A549 (cell line): Measurements from ENCODE around the gene TNFSF13B. TPM values are rescaled to one million over a fixed set of nuclear protein-coding genes. Genes with fewer than 3 reads are reported as not detected.

Experiments
- ATAC-seq, 2 experiments: fragments of 200-7000 bp in 1 of 2; fragments of >200 bp in 1 of 2; cut with Nextera tagmentation in 1 of 2; cut with Tn5 transposase in 1 of 2; 3 replicates each; pipeline versions ENCODE4 v1.8.0 to v1.9.1; 2018 to 2020; ENCODE audit warnings: mild to moderate bottlenecking in 1 of 2, moderate library complexity in 1 of 2
- CTCF ChIA-PET: fragments of 300-600 bp; sonication (Branson Sonifier 250); formaldehyde crosslinking; extraction: SDS; loops from one replicate; lab custom pipeline; 2021; ENCODE audit warnings: antibody characterized with exemption, inconsistent platforms; lab: Yijun Ruan, JAX
- POLR2A ChIA-PET: fragments of 350-600 bp; formaldehyde crosslinking; extraction: SDS; loops from one replicate; lab custom pipeline; 2021; ENCODE audit warnings: antibody characterized with exemption, inconsistent platforms; lab: Yijun Ruan, JAX
- DNase-seq, 2 experiments: peaks; one replicate each; pipeline versions ENCODE4 v3.0.0 to v3.0.0-alpha.2; 2011 to 2016; ENCODE audit warnings: low read depth in 1 of 2, low spot score in 1 of 2
- FAIRE-seq: peaks from 2 replicates; lab custom pipeline; 2011; peaks lifted over from hg19 to GRCh38; lab: Jason Lieb, UNC
- H3K27ac ChIP-seq, 2 experiments: fragments of >200 bp; sonication (Bioruptor Twin); formaldehyde crosslinking; 3 replicates each; pipeline ENCODE4 v1.5.1; 2016 to 2017
- H3K4me1 ChIP-seq: fragments of >200 bp; sonication (Bioruptor Twin); formaldehyde crosslinking; 3 replicates; pipeline ENCODE4 v1.6.1; 2016
- H3K4me2 ChIP-seq: fragments of >200 bp; sonication (Bioruptor Twin); formaldehyde crosslinking; 3 replicates; pipeline ENCODE4 v1.6.1; 2016
- H3K4me3 ChIP-seq: fragments of >200 bp; sonication (Bioruptor Twin); formaldehyde crosslinking; 3 replicates; pipeline ENCODE4 v1.5.1; 2016
- H3K9me3 ChIP-seq: fragments of >200 bp; sonication (Bioruptor Twin); formaldehyde crosslinking; 3 replicates; pipeline ENCODE4 v1.6.1; 2016
- BHLHE40 ChIP-seq: IDR thresholded peaks from 2 replicates; pipeline ENCODE4 v1.6.1; 2012; ENCODE audit warnings: low read depth, low read length, inconsistent platforms
- CBX2 ChIP-seq: fragments of 200-600 bp; sonication (generic); IDR thresholded peaks from 2 replicates; pipeline ENCODE4 v1.6.1; 2016; ENCODE audit warnings: low read depth, mild to moderate bottlenecking, borderline replicate concordance
- EHF ChIP-seq: fragments of 250-450 bp; sonication (Bioruptor Pico); IDR thresholded peaks from 2 replicates; pipeline ENCODE4 v1.5.0; 2020; ENCODE audit warnings: mild to moderate bottlenecking
- EHMT2 ChIP-seq: fragments of 200-600 bp; sonication (generic); IDR thresholded peaks from 2 replicates; pipeline ENCODE4 v1.6.1; 2016; ENCODE audit warnings: antibody characterized with exemption, low read depth, mild to moderate bottlenecking, moderate library complexity
- FOSB ChIP-seq: fragments of 250-450 bp; sonication (Bioruptor Pico); IDR thresholded peaks from 2 replicates; pipeline ENCODE4 v1.5.0; 2020; ENCODE audit warnings: mild to moderate bottlenecking, moderate library complexity
- HDAC2 ChIP-seq: fragments of 200-600 bp; sonication (generic); IDR thresholded peaks from 2 replicates; pipeline ENCODE4 v1.6.1; 2016
- HEYL ChIP-seq: fragments of 250-450 bp; sonication (Bioruptor Pico); IDR thresholded peaks from 2 replicates; pipeline ENCODE4 v1.8.0; 2021; ENCODE audit warnings: mild to moderate bottlenecking, moderate library complexity
- HOXA7 ChIP-seq: fragments of 250-450 bp; sonication (Bioruptor Pico); IDR thresholded peaks from 2 replicates; pipeline ENCODE4 v1.5.0; 2020; ENCODE audit warnings: mild to moderate bottlenecking, moderate library complexity
- HOXB5 ChIP-seq: fragments of 250-450 bp; sonication (Bioruptor Pico); IDR thresholded peaks from 2 replicates; pipeline ENCODE4 v1.5.0; 2020; ENCODE audit warnings: mild to moderate bottlenecking, moderate library complexity
- JUNB ChIP-seq: fragments of >200 bp; sonication (Bioruptor Twin); formaldehyde crosslinking; IDR thresholded peaks from 2 replicates; pipeline ENCODE4 v1.6.1; 2016
- KDM5A ChIP-seq: fragments of 200-600 bp; sonication (generic); IDR thresholded peaks from 2 replicates; pipeline ENCODE4 v1.6.1; 2016; ENCODE audit warnings: antibody characterized with exemption, mild to moderate bottlenecking
- MAFK ChIP-seq: fragments of 450-650 bp; IDR thresholded peaks from 2 replicates; pipeline ENCODE4 v1.6.1; 2014; ENCODE audit not compliant: partially characterized antibody
- MYC ChIP-seq: IDR thresholded peaks from 2 replicates; pipeline ENCODE4 v1.6.1; 2012; ENCODE audit warnings: mild to moderate bottlenecking, inconsistent platforms, low read length, improper control_type of control experiment, borderline replicate concordance
- NR3C1 ChIP-seq: fragments of >200 bp; sonication (Bioruptor Twin); formaldehyde crosslinking; IDR thresholded peaks from 3 replicates; pipeline ENCODE4 v1.6.1; 2017
- PHF8 ChIP-seq: fragments of 200-600 bp; sonication (generic); IDR thresholded peaks from 2 replicates; pipeline ENCODE4 v1.6.1; 2016; ENCODE audit warnings: low read depth, mild to moderate bottlenecking, antibody characterized with exemption, moderate library complexity, borderline replicate concordance
- POLR2A ChIP-seq: IDR thresholded peaks from 2 replicates; pipeline ENCODE4 v1.6.1; 2012; ENCODE audit warnings: mild to moderate bottlenecking, low read length
- RNF2 ChIP-seq: fragments of 200-600 bp; sonication (generic); IDR thresholded peaks from 2 replicates; pipeline ENCODE4 v1.6.1; 2016; ENCODE audit warnings: low read depth, mild to moderate bottlenecking, antibody characterized with exemption, moderate library complexity, borderline replicate concordance
- SREBF2 ChIP-seq: fragments of 450-650 bp; IDR thresholded peaks from 2 replicates; pipeline ENCODE4 v1.6.1; 2014; ENCODE audit warnings: mild to moderate bottlenecking, moderate library complexity
- TP53 ChIP-seq: fragments of 250-450 bp; sonication (Bioruptor Pico); IDR thresholded peaks from 2 replicates; pipeline ENCODE4 v1.5.0; 2021; ENCODE audit warnings: mild to moderate bottlenecking, moderate library complexity
- ZNF302 ChIP-seq: fragments of 250-450 bp; sonication (Bioruptor Pico); IDR thresholded peaks from 2 replicates; pipeline ENCODE4 v1.9.0; 2021; ENCODE audit warnings: inconsistent platforms, mild to moderate bottlenecking, moderate library complexity
- ZSCAN20 ChIP-seq: fragments of 250-450 bp; sonication (Bioruptor Pico); IDR thresholded peaks from 2 replicates; pipeline ENCODE4 v1.8.0; 2022; ENCODE audit warnings: mild to moderate bottlenecking, moderate library complexity
- WGBS: methylation state at CpG from one replicate; pipeline ENCODE4 v1.1.6; 2017; ENCODE audit errors: missing lambda C conversion rate; 5-methylcytosine and 5-hydroxymethylcytosine counted together
- polyA plus RNA-seq, 4 experiments: library from polyadenylated mRNA; depleted of rRNA in 3 of 4; stranded (reverse); fragments of >200 nt; fragmentation: RNase III in 1 of 4; extraction: RNeasy Plus Mini Kit Qiagen cat#74134 plus additional on column Dnase treatment in 1 of 4; gene quantifications; 2 replicates in 3 of 4; 3 replicates in 1 of 4; pipeline ENCODE4 v1.2.3, GENCODE V29; 2011 to 2017
- TF ChIP-seq, protein P1 (sequence below): IDR thresholded peaks from 2 replicates; pipeline ENCODE4 v1.6.1; 2012
- TF ChIP-seq, protein P2 (sequence below): fragments of 250-450 bp; sonication (Bioruptor Pico); IDR thresholded peaks from 2 replicates; pipeline ENCODE4 v1.5.0; 2020; ENCODE audit warnings: low read depth, mild to moderate bottlenecking, moderate library complexity
- TF ChIP-seq, protein P3 (sequence below): fragments of >200 bp; sonication (Bioruptor Twin); formaldehyde crosslinking; IDR thresholded peaks from 3 replicates; pipeline ENCODE4 v1.5.1; 2016
- TF ChIP-seq, protein P4 (sequence below): fragments of >200 bp; sonication (Bioruptor Twin); formaldehyde crosslinking; IDR thresholded peaks from 3 replicates; pipeline ENCODE4 v1.6.1; 2016
- TF ChIP-seq, protein P5 (sequence below): fragments of 200-600 bp; sonication (generic); IDR thresholded peaks from 2 replicates; pipeline ENCODE4 v1.6.1; 2016; ENCODE audit warnings: antibody characterized with exemption, mild to moderate bottlenecking, moderate library complexity

TNFSF13B gene
- polyA plus RNA-seq, 2 of the 4 experiments (the other 2 are of a cell fraction): 0.13 to 0.22 TPM

DNA sequence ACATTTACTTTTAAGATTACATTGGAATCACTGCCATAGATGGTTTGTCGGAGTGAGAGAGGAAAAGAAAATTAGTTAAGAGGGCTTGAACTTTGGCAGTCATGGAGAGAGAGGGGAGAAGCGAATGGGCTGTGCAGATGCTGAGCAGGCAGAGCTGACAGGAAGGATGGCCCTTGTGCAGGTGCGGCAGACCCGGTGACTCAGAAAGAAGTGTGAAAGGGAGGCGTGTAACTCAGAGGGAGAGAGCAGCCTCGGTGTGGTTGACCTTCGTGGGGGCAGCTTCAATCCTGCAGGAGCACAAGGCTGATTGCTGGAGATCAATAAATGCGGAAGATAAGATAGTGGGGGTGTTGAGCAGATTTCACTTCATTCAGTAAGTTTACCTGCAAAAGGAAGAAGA lies 76.9 kb downstream of the TNFSF13B start:
- TF ChIP-seq FOSB (CRISPR knock-in tag): no peak
- TF ChIP-seq JUNB: no peak
- no peak for TF ChIP-seq EHF (CRISPR knock-in tag)
- no peak for TF ChIP-seq HOXB5
- TF ChIP-seq, protein P1, sequence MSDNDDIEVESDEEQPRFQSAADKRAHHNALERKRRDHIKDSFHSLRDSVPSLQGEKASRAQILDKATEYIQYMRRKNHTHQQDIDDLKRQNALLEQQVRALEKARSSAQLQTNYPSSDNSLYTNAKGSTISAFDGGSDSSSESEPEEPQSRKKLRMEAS: no peak
- TF ChIP-seq HOXA7 (CRISPR knock-in tag): no peak
- no peak for TF ChIP-seq KDM5A
- TF ChIP-seq CBX2: no peak
- no peak for TF ChIP-seq HEYL (CRISPR knock-in tag)
- no peak for TF ChIP-seq POLR2A
- TF ChIP-seq BHLHE40: no peak
- TF ChIP-seq, protein P2, sequence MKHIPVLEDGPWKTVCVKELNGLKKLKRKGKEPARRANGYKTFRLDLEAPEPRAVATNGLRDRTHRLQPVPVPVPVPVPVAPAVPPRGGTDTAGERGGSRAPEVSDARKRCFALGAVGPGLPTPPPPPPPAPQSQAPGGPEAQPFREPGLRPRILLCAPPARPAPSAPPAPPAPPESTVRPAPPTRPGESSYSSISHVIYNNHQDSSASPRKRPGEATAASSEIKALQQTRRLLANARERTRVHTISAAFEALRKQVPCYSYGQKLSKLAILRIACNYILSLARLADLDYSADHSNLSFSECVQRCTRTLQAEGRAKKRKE (CRISPR knock-in tag): no peak
- TF ChIP-seq PHF8: no peak
- TF ChIP-seq NR3C1: no peak
- no peak for TF ChIP-seq EHMT2
- TF ChIP-seq MAFK: no peak
- TF ChIP-seq RNF2: no peak
- Histone ChIP-seq H3K4me1 (no peaks in the 10 kb centered on the region), H3K9me3 (no peaks in the 10 kb centered on the region), H3K4me3 (no peak overlapping the region), H3K4me2 (no peak overlapping the region), H3K27ac (no peak overlapping the region)
- DNase-seq (no peak), FAIRE-seq (no peak), ATAC-seq (no peak)
- ChIA-PET POLR2A (no interaction called here), CTCF (no interaction called here)
- 36% methylated on average over 8 of the region's 8 CpGs for WGBS

DNA sequence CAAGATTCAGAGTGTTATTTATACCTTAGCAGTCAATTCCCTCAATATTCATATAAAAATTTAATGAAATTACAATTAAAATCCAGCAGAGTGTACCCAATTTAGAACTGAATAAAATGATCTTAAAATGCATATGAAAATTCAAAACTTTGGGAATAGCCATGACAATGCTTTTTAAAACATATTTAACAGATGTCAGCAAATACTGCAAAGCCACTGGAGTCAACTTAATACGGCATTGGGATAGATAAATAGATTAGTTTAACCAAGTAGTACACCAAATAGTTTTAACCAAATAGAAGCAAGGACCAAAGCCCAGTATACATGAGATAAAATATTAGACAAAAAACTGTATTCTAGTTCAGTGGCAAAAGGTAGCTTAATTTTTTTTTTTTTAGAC lies 79.8 kb downstream of the TNFSF13B start:
- no peak overlapping the region for H3K27ac ChIP-seq
- CTCF ChIA-PET: no interaction called here

DNA sequence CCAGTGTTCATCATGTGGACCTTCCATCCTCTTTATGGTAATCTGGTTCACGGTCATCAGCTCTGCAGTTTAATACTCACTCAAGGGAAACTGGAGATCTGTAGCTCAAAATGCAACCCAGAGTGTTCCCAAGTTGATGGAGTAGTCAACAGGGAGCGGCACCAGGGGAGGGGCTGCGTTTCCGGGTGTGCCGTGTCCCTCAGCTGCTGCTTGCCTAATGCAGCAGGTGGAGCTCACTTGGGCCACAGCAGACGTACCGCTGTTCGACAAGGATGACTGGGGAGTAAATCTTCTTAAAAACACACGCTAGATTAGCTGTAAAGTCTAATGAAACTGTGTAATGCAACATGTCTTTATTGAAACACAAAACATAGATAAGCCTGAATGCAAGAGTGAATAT lies 81.1 kb downstream of the TNFSF13B start:
- H3K27ac ChIP-seq: no peak overlapping the region
- no peak for FAIRE-seq
- no peak overlapping the region for H3K4me3 ChIP-seq
- DNase-seq: no peak
- 67% methylated on average over 8 of the region's 9 CpGs for WGBS
- H3K4me1 ChIP-seq: no peaks in the 10 kb centered on the region
- ChIA-PET CTCF (no interaction called here), POLR2A (no interaction called here)
- H3K9me3 ChIP-seq: no peaks in the 10 kb centered on the region
- H3K4me2 ChIP-seq: no peak overlapping the region
- no peak for ATAC-seq
- TF ChIP-seq, protein P3, sequence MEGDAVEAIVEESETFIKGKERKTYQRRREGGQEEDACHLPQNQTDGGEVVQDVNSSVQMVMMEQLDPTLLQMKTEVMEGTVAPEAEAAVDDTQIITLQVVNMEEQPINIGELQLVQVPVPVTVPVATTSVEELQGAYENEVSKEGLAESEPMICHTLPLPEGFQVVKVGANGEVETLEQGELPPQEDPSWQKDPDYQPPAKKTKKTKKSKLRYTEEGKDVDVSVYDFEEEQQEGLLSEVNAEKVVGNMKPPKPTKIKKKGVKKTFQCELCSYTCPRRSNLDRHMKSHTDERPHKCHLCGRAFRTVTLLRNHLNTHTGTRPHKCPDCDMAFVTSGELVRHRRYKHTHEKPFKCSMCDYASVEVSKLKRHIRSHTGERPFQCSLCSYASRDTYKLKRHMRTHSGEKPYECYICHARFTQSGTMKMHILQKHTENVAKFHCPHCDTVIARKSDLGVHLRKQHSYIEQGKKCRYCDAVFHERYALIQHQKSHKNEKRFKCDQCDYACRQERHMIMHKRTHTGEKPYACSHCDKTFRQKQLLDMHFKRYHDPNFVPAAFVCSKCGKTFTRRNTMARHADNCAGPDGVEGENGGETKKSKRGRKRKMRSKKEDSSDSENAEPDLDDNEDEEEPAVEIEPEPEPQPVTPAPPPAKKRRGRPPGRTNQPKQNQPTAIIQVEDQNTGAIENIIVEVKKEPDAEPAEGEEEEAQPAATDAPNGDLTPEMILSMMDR: no peak
- TF ChIP-seq HDAC2: no peak
- TF ChIP-seq ZSCAN20: no peak
- TF ChIP-seq TP53: no peak
- TF ChIP-seq SREBF2: no peak
- TF ChIP-seq, protein P4, sequence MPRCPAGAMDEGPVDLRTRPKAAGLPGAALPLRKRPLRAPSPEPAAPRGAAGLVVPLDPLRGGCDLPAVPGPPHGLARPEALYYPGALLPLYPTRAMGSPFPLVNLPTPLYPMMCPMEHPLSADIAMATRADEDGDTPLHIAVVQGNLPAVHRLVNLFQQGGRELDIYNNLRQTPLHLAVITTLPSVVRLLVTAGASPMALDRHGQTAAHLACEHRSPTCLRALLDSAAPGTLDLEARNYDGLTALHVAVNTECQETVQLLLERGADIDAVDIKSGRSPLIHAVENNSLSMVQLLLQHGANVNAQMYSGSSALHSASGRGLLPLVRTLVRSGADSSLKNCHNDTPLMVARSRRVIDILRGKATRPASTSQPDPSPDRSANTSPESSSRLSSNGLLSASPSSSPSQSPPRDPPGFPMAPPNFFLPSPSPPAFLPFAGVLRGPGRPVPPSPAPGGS: no peak
- no peak for TF ChIP-seq JUNB
- no peak for TF ChIP-seq MYC
- TF ChIP-seq MAFK: no peak
- TF ChIP-seq, protein P5, sequence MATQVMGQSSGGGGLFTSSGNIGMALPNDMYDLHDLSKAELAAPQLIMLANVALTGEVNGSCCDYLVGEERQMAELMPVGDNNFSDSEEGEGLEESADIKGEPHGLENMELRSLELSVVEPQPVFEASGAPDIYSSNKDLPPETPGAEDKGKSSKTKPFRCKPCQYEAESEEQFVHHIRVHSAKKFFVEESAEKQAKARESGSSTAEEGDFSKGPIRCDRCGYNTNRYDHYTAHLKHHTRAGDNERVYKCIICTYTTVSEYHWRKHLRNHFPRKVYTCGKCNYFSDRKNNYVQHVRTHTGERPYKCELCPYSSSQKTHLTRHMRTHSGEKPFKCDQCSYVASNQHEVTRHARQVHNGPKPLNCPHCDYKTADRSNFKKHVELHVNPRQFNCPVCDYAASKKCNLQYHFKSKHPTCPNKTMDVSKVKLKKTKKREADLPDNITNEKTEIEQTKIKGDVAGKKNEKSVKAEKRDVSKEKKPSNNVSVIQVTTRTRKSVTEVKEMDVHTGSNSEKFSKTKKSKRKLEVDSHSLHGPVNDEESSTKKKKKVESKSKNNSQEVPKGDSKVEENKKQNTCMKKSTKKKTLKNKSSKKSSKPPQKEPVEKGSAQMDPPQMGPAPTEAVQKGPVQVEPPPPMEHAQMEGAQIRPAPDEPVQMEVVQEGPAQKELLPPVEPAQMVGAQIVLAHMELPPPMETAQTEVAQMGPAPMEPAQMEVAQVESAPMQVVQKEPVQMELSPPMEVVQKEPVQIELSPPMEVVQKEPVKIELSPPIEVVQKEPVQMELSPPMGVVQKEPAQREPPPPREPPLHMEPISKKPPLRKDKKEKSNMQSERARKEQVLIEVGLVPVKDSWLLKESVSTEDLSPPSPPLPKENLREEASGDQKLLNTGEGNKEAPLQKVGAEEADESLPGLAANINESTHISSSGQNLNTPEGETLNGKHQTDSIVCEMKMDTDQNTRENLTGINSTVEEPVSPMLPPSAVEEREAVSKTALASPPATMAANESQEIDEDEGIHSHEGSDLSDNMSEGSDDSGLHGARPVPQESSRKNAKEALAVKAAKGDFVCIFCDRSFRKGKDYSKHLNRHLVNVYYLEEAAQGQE: no peak
- no peak for TF ChIP-seq ZNF302 (CRISPR knock-in tag)
- no peak for TF ChIP-seq RNF2

More for the DNA sequence above, 79.8 kb downstream of the TNFSF13B start:
- no peak for TF ChIP-seq SREBF2
- TF ChIP-seq, protein P2 (CRISPR knock-in tag): no peak
- TF ChIP-seq, all 56 proteins: peak for 0
- H3K4me2 ChIP-seq: no peak overlapping the region
- H3K9me3 ChIP-seq: no peaks in the 10 kb centered on the region
- no peaks in the 10 kb centered on the region for H3K4me1 ChIP-seq
- POLR2A ChIA-PET: no interaction called here
- WGBS: 85% methylated on average over 1 of the region's 1 CpG
- DNase-seq (no peak), FAIRE-seq (no peak), ATAC-seq (no peak)
- H3K4me3 ChIP-seq: no peak overlapping the region
